ENCODE data around the gene DOC2B.
"Not testable (repeated sequence)": the region's sequence is repeated elsewhere in the genome, so short reads cannot be mapped to it uniquely, and the experiment has no call there.

DOC2B gene

DNA sequence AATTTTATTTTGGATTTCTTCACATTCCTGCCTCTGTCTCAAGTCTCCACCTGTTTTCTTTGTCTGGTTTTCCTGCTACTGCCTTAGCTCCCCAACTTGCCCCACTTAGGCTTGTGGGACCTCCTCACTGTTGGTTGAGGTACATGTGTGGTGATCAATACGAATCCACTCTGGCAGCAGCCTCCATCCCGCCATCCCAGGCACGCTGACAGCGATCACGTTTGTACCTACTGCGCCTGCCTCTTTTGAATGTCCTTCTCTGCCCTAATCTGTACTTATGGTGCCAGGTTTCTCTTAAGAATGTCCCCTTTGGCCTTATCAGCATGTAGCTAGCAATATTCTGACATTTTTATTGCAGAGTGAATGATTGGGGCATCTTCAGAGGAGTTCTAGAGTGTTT lies 46.4 kb downstream of the DOC2B start:
- H3K4me2 ChIP-seq, result 0 out of 22 replicates have a peak overlapping the region, but pooled peaks of 1 of the 11 experiments have one; percentile 28
- H3K4me3 ChIP-seq; H3K27me3 ChIP-seq; H3K4me1 ChIP-seq; H3K9me3 ChIP-seq (replicated peaks in 1 of 11); H4K20me1 ChIP-seq; H3K36me3 ChIP-seq; H3K9ac ChIP-seq: not testable (repeated sequence)
- H3K27ac ChIP-seq, result peak overlapping the region in 2 of 11 experiments; percentile 13 to 49; a peak in 1 of 22 replicates

DNA sequence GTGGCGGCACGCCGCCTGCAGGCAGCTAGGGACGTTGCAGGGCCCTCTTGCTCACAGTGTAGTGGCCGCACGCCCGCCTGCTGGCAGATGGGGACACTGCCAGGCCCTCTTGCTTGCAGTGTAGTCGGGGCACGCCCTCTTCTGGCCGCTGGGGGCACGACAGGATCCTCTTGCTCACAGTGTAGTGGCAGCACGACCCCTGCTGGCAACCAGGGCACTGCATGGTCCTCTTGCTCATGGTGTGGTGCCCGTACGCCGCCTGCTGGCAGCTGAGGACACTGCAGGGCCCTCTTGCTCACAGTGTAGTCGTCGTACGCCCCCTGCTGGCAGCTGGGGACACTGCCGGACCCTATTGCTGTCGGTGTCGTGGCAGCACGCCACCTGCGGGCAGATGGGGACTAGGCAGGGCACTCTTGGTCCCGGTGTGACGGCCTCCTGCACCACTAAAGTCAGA lies 47.1 kb downstream of the DOC2B start:
- H3K9ac ChIP-seq; H3K27me3 ChIP-seq; H3K9me3 ChIP-seq (replicated peaks in 1 of 11); H3K4me3 ChIP-seq; H3K36me3 ChIP-seq; H4K20me1 ChIP-seq; H3K4me1 ChIP-seq; H3K4me2 ChIP-seq: not testable (repeated sequence)
- peak overlapping the region in 1 of 11 experiments; percentile 49; a peak in 1 of 22 replicates for H3K27ac ChIP-seq

DNA sequence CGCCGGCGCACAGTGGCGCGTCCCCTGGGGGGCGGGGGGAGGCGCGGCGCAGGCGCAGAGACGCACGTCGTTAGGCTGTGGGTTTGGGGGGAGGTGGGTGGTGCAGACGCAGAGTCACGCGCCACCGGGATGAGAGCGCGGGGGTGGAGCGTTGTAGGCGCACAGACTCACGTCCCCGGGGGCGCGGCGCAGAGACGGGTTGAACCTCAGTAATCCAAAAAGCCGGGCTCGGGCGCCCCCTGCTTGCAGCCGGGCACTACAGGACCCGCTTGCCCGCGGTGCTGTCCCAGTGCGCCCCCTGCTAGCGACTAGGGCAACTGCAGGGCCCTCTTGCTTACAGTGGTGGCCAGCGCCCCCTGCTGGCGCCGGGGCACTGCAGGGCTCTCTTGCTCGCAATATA lies 47.5 kb downstream of the DOC2B start:
- not testable (repeated sequence) for H3K9ac ChIP-seq; H4K20me1 ChIP-seq; H3K4me3 ChIP-seq; H3K27me3 ChIP-seq; H3K36me3 ChIP-seq; H3K4me1 ChIP-seq; H3K4me2 ChIP-seq; H3K27ac ChIP-seq; H3K9me3 ChIP-seq (replicated peaks in 1 of 11)

DNA sequence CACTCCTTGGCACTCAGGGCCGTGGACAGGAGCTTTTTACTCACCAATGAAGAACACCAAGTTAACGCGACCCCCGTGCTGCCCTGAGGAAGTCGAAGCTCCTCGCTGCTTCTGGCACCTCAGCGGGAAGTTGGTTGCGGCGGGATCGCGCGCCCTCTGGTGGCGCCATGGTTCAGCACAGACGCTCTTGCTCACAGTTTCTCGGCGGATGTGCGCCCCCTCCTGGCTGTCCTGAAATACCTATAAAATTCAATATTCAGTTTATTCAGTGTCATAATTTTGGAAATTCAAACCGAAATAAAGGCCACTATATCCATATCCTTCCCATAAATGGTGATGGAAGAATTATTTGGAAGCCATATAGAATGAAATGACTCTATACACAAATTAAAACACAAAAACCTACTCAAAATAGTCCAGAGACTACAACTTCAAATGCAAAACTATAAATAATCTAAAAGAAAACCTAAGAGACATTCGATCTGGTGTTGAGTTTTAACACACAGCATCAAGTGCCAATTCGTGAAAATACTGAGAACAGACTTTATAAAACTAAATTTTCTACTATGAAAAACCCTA lies 63.0 kb downstream of the DOC2B start:
- not testable (repeated sequence) for H4K20me1 ChIP-seq; H3K9ac ChIP-seq; H3K4me3 ChIP-seq; H3K27me3 ChIP-seq; H3K4me1 ChIP-seq; H3K4me2 ChIP-seq; H3K36me3 ChIP-seq; H3K9me3 ChIP-seq (replicated peaks in 1 of 11); H3K27ac ChIP-seq

DNA sequence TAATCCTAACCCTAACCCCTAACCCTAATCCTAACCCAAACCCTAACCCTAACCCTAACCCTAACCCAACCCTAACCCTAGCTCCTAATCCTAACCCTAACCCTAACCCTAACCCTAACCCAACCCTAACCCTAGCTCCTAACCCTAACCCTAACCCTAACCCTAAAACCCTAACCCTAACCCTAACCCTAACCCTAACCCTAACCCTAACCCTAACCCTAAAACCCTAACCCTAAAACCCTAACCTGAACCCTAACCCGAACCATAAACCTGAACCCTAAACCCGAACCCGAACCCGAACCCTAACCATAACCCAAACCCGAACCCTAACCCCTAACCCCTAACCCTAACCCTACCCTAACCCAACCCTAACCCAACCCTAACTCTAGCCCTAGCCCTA lies 68.3 kb downstream of the DOC2B start:
- H3K36me3 ChIP-seq; H3K27ac ChIP-seq; H3K9me3 ChIP-seq (replicated peaks in 1 of 11); H3K4me2 ChIP-seq; H4K20me1 ChIP-seq; H3K4me1 ChIP-seq; H3K27me3 ChIP-seq; H3K4me3 ChIP-seq; H3K9ac ChIP-seq: not testable (repeated sequence)
